HepG2 (cell line): ENCODE measurements around the gene CCNYL1. TPM values are rescaled to one million over a fixed set of nuclear protein-coding genes. Genes with fewer than 3 reads are reported as not detected.

Source experiments
- DPF2 ChIP-seq: sonication (generic); formaldehyde crosslinking; IDR thresholded peaks from 2 replicates; pipeline ENCODE4 v1.4.0; 2020; ENCODE audit warnings: mild to moderate bottlenecking, low read depth, missing genetic modification reagents, borderline replicate concordance
- ELF1 ChIP-seq: sonication (generic); formaldehyde crosslinking; IDR thresholded peaks from 2 replicates; pipeline ENCODE4 v1.4.0; 2020; ENCODE audit warnings: missing genetic modification reagents
- FLYWCH1 ChIP-seq: sonication (generic); formaldehyde crosslinking; IDR thresholded peaks from 2 replicates; pipeline ENCODE4 v1.8.1; 2023; ENCODE audit warnings: mild to moderate bottlenecking, missing genetic modification reagents
- GLI4 ChIP-seq: sonication (generic); formaldehyde crosslinking; IDR thresholded peaks from 2 replicates; pipeline ENCODE4 v1.5.1; 2020; ENCODE audit warnings: missing genetic modification reagents, mild to moderate bottlenecking, moderate library complexity, borderline replicate concordance
- HOXA3 ChIP-seq: sonication (generic); formaldehyde crosslinking; IDR thresholded peaks from 2 replicates; pipeline ENCODE4 v1.5.0; 2020; ENCODE audit warnings: missing genetic modification reagents
- IRF2 ChIP-seq: IDR thresholded peaks from 2 replicates; pipeline ENCODE4 v1.6.1; 2018; ENCODE audit warnings: missing genetic modification reagents, missing compliant biosample characterization
- NFIC ChIP-seq: IDR thresholded peaks from 2 replicates; pipeline ENCODE4 v1.6.1; 2012; ENCODE audit warnings: mild to moderate bottlenecking, low read length, inconsistent platforms
- REPIN1 ChIP-seq: sonication (generic); formaldehyde crosslinking; IDR thresholded peaks from 2 replicates; pipeline ENCODE4 v1.8.0; 2022; ENCODE audit warnings: missing genetic modification reagents, low read depth, mild to moderate bottlenecking, borderline replicate concordance
- SNAPC2 ChIP-seq: sonication (generic); formaldehyde crosslinking; IDR thresholded peaks from 2 replicates; pipeline ENCODE4 v1.8.1; 2022; ENCODE audit warnings: mild to moderate bottlenecking, missing genetic modification reagents
- ZKSCAN8 ChIP-seq: IDR thresholded peaks from 2 replicates; pipeline ENCODE4 v1.6.1; 2016; ENCODE audit warnings: borderline replicate concordance, missing genetic modification reagents, missing compliant biosample characterization
- ZMAT3 ChIP-seq: sonication (generic); formaldehyde crosslinking; conservative IDR thresholded peaks from 2 replicates; pipeline ENCODE4 v1.7.0; 2021; ENCODE audit warnings: missing genetic modification reagents
- ZMYM3 ChIP-seq: sonication (generic); formaldehyde crosslinking; IDR thresholded peaks from 2 replicates; pipeline ENCODE4 v1.5.1; 2020; ENCODE audit warnings: mild to moderate bottlenecking, missing genetic modification reagents
- ZNF225 ChIP-seq: sonication (generic); formaldehyde crosslinking; IDR thresholded peaks from 2 replicates; pipeline ENCODE4 v1.4.0; 2020; ENCODE audit warnings: mild to moderate bottlenecking, missing genetic modification reagents
- ZNF274 ChIP-seq: sonication (generic); formaldehyde crosslinking; IDR thresholded peaks from 2 replicates; pipeline ENCODE4 v1.5.1; 2020; ENCODE audit warnings: mild to moderate bottlenecking, missing genetic modification reagents
- ZNF703 ChIP-seq: sonication (generic); formaldehyde crosslinking; IDR thresholded peaks from 2 replicates; pipeline ENCODE4 v1.5.1; 2020; ENCODE audit warnings: missing genetic modification reagents, mild to moderate bottlenecking, moderate library complexity, borderline replicate concordance
- ZSCAN31 ChIP-seq: sonication (generic); formaldehyde crosslinking; IDR thresholded peaks from 2 replicates; pipeline ENCODE4 v1.5.0; 2020; ENCODE audit warnings: low read depth, mild to moderate bottlenecking, missing genetic modification reagents
- polyA plus RNA-seq, 8 experiments: library from polyadenylated mRNA; depleted of rRNA in 3 of 8; stranded (reverse) in 7 of 8; unstranded in 1 of 8; fragments of >200 nt; fragmentation: Illumina TruSeq in 4 of 8; extraction: Trizol in 4 of 8; gene quantifications; 2 replicates each; pipeline versions ENCODE4 v1.2.1 to v1.2.3, GENCODE V29; 2011 to 2016; ENCODE audit warnings: low read depth in 4 of 8, missing spikeins in 1 of 8, mixed read lengths in 1 of 8; ENCODE audit not compliant: insufficient read depth in 1 of 8
- total RNA-seq, 5 experiments: library from RNA; depleted of rRNA; stranded (reverse); fragments of >200 nt; fragmentation: Illumina TruSeq; extraction: Trizol; gene quantifications; 2 replicates each; pipeline ENCODE4 v1.2.3, GENCODE V29; 2016; ENCODE audit warnings: low read depth in 1 of 5
- TF ChIP-seq, protein P1 (sequence below): sonication (generic); formaldehyde crosslinking; IDR thresholded peaks from 2 replicates; pipeline ENCODE4 v1.4.0; 2020; ENCODE audit warnings: missing genetic modification reagents
- TF ChIP-seq, protein P2 (sequence below): sonication (generic); formaldehyde crosslinking; IDR thresholded peaks from 2 replicates; pipeline ENCODE4 v1.4.0; 2020; ENCODE audit warnings: mild to moderate bottlenecking, missing genetic modification reagents
- TF ChIP-seq, protein P3 (sequence below): sonication (generic); formaldehyde crosslinking; IDR thresholded peaks from 2 replicates; pipeline ENCODE4 v1.4.0; 2020; ENCODE audit warnings: mild to moderate bottlenecking, missing genetic modification reagents
- TF ChIP-seq, protein P4 (sequence below): sonication (generic); formaldehyde crosslinking; IDR thresholded peaks from 2 replicates; pipeline ENCODE4 v1.4.0; 2020; ENCODE audit warnings: mild to moderate bottlenecking, missing genetic modification reagents, borderline replicate concordance

CCNYL1 gene
- total and polyA plus RNA-seq, 2 of the 13 experiments (the other 11 are each of a cell fraction or from before 2014, with no cell fraction given), result 12.5 to 16.2 TPM

DNA sequence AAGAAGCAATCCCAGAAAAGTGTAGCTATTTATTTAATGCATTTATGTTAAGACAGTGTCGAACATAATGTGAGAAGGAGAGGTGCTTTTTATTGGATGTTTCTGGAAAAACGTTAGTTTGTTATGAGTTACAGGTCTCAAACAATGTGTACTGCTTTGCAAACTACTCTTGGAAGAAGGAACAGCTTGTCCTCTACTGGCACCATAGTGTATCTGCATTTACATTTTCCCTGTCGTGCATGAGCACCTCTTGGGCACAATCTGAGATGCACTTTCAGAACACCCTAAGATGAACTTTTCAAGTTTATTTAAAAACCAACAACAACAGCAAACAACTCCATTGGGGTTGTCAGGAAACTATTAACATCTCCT is 22.8 kb downstream of the CCNYL1 start (continued):
- TF ChIP-seq, protein P1, sequence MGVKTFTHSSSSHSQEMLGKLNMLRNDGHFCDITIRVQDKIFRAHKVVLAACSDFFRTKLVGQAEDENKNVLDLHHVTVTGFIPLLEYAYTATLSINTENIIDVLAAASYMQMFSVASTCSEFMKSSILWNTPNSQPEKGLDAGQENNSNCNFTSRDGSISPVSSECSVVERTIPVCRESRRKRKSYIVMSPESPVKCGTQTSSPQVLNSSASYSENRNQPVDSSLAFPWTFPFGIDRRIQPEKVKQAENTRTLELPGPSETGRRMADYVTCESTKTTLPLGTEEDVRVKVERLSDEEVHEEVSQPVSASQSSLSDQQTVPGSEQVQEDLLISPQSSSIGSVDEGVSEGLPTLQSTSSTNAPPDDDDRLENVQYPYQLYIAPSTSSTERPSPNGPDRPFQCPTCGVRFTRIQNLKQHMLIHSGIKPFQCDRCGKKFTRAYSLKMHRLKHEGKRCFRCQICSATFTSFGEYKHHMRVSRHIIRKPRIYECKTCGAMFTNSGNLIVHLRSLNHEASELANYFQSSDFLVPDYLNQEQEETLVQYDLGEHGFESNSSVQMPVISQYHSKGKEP (CRISPR knock-in tag), result 0 out of 2 replicates have a peak, but pooled peaks have one; percentile 21
- TF ChIP-seq ZKSCAN8 (CRISPR knock-in tag) (0 out of 2 replicates have a peak, but pooled peaks have one; percentile 12), FLYWCH1 (CRISPR knock-in tag) (no peak), ZMAT3 (CRISPR knock-in tag) (no peak), HOXA3 (no peak), ZNF225 (no peak), IRF2 (CRISPR knock-in tag) (peak; percentile 15; the same call in 1 of the 2 replicates), GLI4 (CRISPR knock-in tag) (no peak), DPF2 (CRISPR knock-in tag) (no peak), ZMYM3 (CRISPR knock-in tag) (peak; percentile 42; the same call in 1 of the 2 replicates), ZSCAN31 (0 out of 2 replicates have a peak, but pooled peaks have one; percentile 53), REPIN1 (CRISPR knock-in tag) (0 out of 2 replicates have a peak, but pooled peaks have one; percentile 50), NFIC (no peak), ELF1 (0 out of 2 replicates have a peak, but pooled peaks have one; percentile 11), ZNF703 (CRISPR knock-in tag) (no peak), SNAPC2 (CRISPR knock-in tag) (no peak), ZNF274 (no peak)
- TF ChIP-seq, protein P2, sequence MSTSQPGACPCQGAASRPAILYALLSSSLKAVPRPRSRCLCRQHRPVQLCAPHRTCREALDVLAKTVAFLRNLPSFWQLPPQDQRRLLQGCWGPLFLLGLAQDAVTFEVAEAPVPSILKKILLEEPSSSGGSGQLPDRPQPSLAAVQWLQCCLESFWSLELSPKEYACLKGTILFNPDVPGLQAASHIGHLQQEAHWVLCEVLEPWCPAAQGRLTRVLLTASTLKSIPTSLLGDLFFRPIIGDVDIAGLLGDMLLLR (CRISPR knock-in tag), result no peak
- TF ChIP-seq, protein P3, sequence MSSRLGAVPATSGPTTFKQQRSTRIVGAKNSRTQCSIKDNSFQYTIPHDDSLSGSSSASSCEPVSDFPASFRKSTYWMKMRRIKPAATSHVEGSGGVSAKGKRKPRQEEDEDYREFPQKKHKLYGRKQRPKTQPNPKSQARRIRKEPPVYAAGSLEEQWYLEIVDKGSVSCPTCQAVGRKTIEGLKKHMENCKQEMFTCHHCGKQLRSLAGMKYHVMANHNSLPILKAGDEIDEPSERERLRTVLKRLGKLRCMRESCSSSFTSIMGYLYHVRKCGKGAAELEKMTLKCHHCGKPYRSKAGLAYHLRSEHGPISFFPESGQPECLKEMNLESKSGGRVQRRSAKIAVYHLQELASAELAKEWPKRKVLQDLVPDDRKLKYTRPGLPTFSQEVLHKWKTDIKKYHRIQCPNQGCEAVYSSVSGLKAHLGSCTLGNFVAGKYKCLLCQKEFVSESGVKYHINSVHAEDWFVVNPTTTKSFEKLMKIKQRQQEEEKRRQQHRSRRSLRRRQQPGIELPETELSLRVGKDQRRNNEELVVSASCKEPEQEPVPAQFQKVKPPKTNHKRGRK (CRISPR knock-in tag), result no peak
- TF ChIP-seq, protein P4, sequence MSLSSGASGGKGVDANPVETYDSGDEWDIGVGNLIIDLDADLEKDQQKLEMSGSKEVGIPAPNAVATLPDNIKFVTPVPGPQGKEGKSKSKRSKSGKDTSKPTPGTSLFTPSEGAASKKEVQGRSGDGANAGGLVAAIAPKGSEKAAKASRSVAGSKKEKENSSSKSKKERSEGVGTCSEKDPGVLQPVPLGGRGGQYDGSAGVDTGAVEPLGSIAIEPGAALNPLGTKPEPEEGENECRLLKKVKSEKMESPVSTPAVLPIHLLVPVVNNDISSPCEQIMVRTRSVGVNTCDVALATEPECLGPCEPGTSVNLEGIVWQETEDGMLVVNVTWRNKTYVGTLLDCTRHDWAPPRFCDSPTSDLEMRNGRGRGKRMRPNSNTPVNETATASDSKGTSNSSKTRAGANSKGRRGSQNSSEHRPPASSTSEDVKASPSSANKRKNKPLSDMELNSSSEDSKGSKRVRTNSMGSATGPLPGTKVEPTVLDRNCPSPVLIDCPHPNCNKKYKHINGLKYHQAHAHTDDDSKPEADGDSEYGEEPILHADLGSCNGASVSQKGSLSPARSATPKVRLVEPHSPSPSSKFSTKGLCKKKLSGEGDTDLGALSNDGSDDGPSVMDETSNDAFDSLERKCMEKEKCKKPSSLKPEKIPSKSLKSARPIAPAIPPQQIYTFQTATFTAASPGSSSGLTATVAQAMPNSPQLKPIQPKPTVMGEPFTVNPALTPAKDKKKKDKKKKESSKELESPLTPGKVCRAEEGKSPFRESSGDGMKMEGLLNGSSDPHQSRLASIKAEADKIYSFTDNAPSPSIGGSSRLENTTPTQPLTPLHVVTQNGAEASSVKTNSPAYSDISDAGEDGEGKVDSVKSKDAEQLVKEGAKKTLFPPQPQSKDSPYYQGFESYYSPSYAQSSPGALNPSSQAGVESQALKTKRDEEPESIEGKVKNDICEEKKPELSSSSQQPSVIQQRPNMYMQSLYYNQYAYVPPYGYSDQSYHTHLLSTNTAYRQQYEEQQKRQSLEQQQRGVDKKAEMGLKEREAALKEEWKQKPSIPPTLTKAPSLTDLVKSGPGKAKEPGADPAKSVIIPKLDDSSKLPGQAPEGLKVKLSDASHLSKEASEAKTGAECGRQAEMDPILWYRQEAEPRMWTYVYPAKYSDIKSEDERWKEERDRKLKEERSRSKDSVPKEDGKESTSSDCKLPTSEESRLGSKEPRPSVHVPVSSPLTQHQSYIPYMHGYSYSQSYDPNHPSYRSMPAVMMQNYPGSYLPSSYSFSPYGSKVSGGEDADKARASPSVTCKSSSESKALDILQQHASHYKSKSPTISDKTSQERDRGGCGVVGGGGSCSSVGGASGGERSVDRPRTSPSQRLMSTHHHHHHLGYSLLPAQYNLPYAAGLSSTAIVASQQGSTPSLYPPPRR (CRISPR knock-in tag), result no peak
